KMS-11 (cell line): Measurements from ENCODE around the gene KCNMB2.
"Not testable (repeated sequence)": the region's sequence is repeated elsewhere in the genome, so short reads cannot be mapped to it uniquely, and the experiment has no call there.

ENCODE experiments used
- H2AFZ ChIP-seq: fragments of 200-600 bp; sonication (generic); 2 replicates; pipeline ENCODE4 v1.6.1; 2016; ENCODE audit warnings: antibody characterized with exemption, mixed run types, low read depth
- H3K27ac ChIP-seq: fragments of 200-600 bp; sonication (generic); 2 replicates; pipeline ENCODE4 v1.6.1; 2016; ENCODE audit warnings: mild to moderate bottlenecking, mixed run types
- H3K27me3 ChIP-seq: fragments of 200-600 bp; sonication (generic); 2 replicates; pipeline ENCODE4 v1.6.1; 2017; ENCODE audit warnings: mild to moderate bottlenecking, low read depth, mixed run types, moderate library complexity; ENCODE audit not compliant: insufficient read depth
- H3K36me3 ChIP-seq: fragments of 200-600 bp; sonication (generic); 2 replicates; pipeline ENCODE4 v1.6.1; 2017; ENCODE audit warnings: mild to moderate bottlenecking, mixed run types; ENCODE audit not compliant: insufficient read depth
- H3K4me1 ChIP-seq: fragments of 200-600 bp; sonication (generic); 2 replicates; pipeline ENCODE4 v1.6.1; 2016; ENCODE audit warnings: mild to moderate bottlenecking, low read depth, mixed run types; ENCODE audit not compliant: poor library complexity, severe bottlenecking
- H3K4me2 ChIP-seq: fragments of 200-600 bp; sonication (generic); 2 replicates; pipeline ENCODE4 v1.7.0; 2016; ENCODE audit warnings: mild to moderate bottlenecking, mixed run types
- H3K4me3 ChIP-seq: fragments of 200-600 bp; sonication (generic); IDR thresholded peaks from 2 replicates; pipeline ENCODE4 v1.6.1; 2017; ENCODE audit warnings: low read depth, low read length, mixed read lengths; ENCODE audit not compliant: insufficient read depth
- H3K79me2 ChIP-seq: fragments of 200-600 bp; sonication (generic); 2 replicates; pipeline ENCODE4 v1.6.1; 2016; ENCODE audit warnings: low read depth, mixed run types; ENCODE audit not compliant: insufficient read depth
- H3K9ac ChIP-seq: fragments of 200-600 bp; sonication (generic); 2 replicates; pipeline ENCODE4 v1.6.1; 2016; ENCODE audit warnings: mild to moderate bottlenecking, mixed run types
- H4K20me1 ChIP-seq: fragments of 200-600 bp; sonication (generic); 2 replicates; pipeline ENCODE4 v1.6.1; 2016; ENCODE audit warnings: mild to moderate bottlenecking, mixed run types; ENCODE audit not compliant: insufficient read depth
- CTCF ChIP-seq: fragments of 200-600 bp; sonication (generic); conservative IDR thresholded peaks from 2 replicates; pipeline ENCODE4 v1.6.1; 2017; ENCODE audit warnings: low read depth, mild to moderate bottlenecking, antibody characterized with exemption, low read length, moderate library complexity, mixed read lengths

Gene KCNMB2

GRCh38 chr3:178739720-178740119, 203.5 kb downstream of the KCNMB2 start:
- Histone ChIP-seq H3K4me1 (no peaks in the 10 kb centered on the region), H3K36me3 (no peaks in the 10 kb centered on the region), H3K9ac (no peak overlapping the region), H3K4me3 (no peak overlapping the region), H4K20me1 (no peaks in the 10 kb centered on the region), H2AFZ (no peak overlapping the region), H3K27me3 (no peaks in the 10 kb centered on the region), H3K4me2 (no peak overlapping the region), H3K27ac (no peak overlapping the region), H3K79me2 (no peaks in the 10 kb centered on the region)
- TF ChIP-seq CTCF = no peak

GRCh38 chr3:178741020-178741419, 204.8 kb downstream of the KCNMB2 start:
- H3K79me2 ChIP-seq = no peaks in the 10 kb centered on the region

GRCh38 chr3:178743297-178743696, 207.1 kb downstream of the KCNMB2 start:
- Histone ChIP-seq H4K20me1 (no peaks in the 10 kb centered on the region), H3K79me2 (no peaks in the 10 kb centered on the region), H3K36me3 (no peaks in the 10 kb centered on the region), H3K27me3 (no peaks in the 10 kb centered on the region), H3K27ac (no peak overlapping the region), H3K4me1 (peaks cover 2% of the 10 kb centered on the region), H3K4me2 (no peak overlapping the region), H3K9ac (no peak overlapping the region), H2AFZ (no peak overlapping the region), H3K4me3 (no peak overlapping the region)
- TF ChIP-seq CTCF = no peak

More at GRCh38 chr3:178741020-178741419, 204.8 kb downstream of the KCNMB2 start:
- no peak for TF ChIP-seq CTCF
- Histone ChIP-seq H3K27me3 (no peaks in the 10 kb centered on the region), H3K4me1 (no peaks in the 10 kb centered on the region), H2AFZ (no peak overlapping the region), H3K4me2 (no peak overlapping the region), H3K36me3 (no peaks in the 10 kb centered on the region), H3K27ac (no peak overlapping the region), H4K20me1 (no peaks in the 10 kb centered on the region), H3K4me3 (no peak overlapping the region), H3K9ac (no peak overlapping the region)

GRCh38 chr3:178745861-178746655, 209.8 kb downstream of the KCNMB2 start:
- H3K79me2 ChIP-seq, H2AFZ ChIP-seq, H3K27me3 ChIP-seq, H3K4me2 ChIP-seq, H3K9ac ChIP-seq, H3K36me3 ChIP-seq, H4K20me1 ChIP-seq, H3K4me3 ChIP-seq, H3K27ac ChIP-seq: not testable (repeated sequence)
- H3K4me1 ChIP-seq = peaks cover 18% of the 10 kb centered on the region

- H3K4me3 ChIP-seq = no peak overlapping the region
- H3K4me2 ChIP-seq = peak overlapping the region; percentile 29
- no peak overlapping the region for H3K27ac ChIP-seq
- H4K20me1 ChIP-seq = no peaks in the 10 kb centered on the region
- peaks cover 18% of the 10 kb centered on the region for H3K4me1 ChIP-seq
- H3K27me3 ChIP-seq = no peaks in the 10 kb centered on the region
- no peak for TF ChIP-seq CTCF
- H3K79me2 ChIP-seq = no peaks in the 10 kb centered on the region
- peak overlapping the region; percentile 2; the same call in 1 of the 2 replicates for H2AFZ ChIP-seq
- H3K36me3 ChIP-seq = no peaks in the 10 kb centered on the region
- H3K9ac ChIP-seq = no peak overlapping the region
Measured at GRCh38 chr3:178748874-178749273, 212.6 kb downstream of the KCNMB2 start.
